Large intestine (tissue), 3 donors: Measurements from ENCODE around the gene PKMYT1. TPM values are rescaled to one million over a fixed set of nuclear protein-coding genes. Genes with fewer than 3 reads are reported as not detected.

Experiments used
- DNase-seq, 2 donors: peaks; one replicate each; pipeline versions ENCODE4 v3.0.0 to v3.0.0-alpha.2; 2013
- H3K27ac ChIP-seq: one replicate; pipeline ENCODE4 v1.5.1; 2013; ENCODE audit warnings: low read length
- H3K27me3 ChIP-seq: 2 replicates; pipeline ENCODE4 v1.6.1; 2013; ENCODE audit warnings: low read length; ENCODE audit not compliant: control insufficient read depth, insufficient read depth
- H3K36me3 ChIP-seq: 2 replicates; pipeline ENCODE4 v1.6.1; 2013; ENCODE audit warnings: low read length; ENCODE audit not compliant: control insufficient read depth, insufficient read depth
- H3K4me1 ChIP-seq: one replicate; pipeline ENCODE4 v1.6.1; 2013; ENCODE audit warnings: low read length; ENCODE audit not compliant: control insufficient read depth, insufficient read depth
- H3K4me3 ChIP-seq: one replicate; pipeline ENCODE4 v1.5.1; 2013; ENCODE audit warnings: low read length
- H3K9me3 ChIP-seq: one replicate; pipeline ENCODE4 v1.6.1; 2013; ENCODE audit warnings: mild to moderate bottlenecking, low read depth, low read length, moderate library complexity; ENCODE audit not compliant: control insufficient read depth
- WGBS: methylation state at CpG from one replicate; pipeline ENCODE4 v1.1.5; 2013; ENCODE audit warnings: low lambda C conversion rate; ENCODE audit not compliant: insufficient coverage; 5-methylcytosine and 5-hydroxymethylcytosine counted together
- polyA plus RNA-seq: library from polyadenylated mRNA; unstranded; fragments of 120-200 nt; gene quantifications from one replicate; pipeline ENCODE4 v1.2.1, GENCODE V29; 2013

The PKMYT1 gene
- polyA plus RNA-seq, 1 donor: 11.0 TPM

- 89% methylated on average over 3 of the region's 9 CpGs for WGBS
- no peak overlapping the region for H3K27ac ChIP-seq
- DNase-seq: no peak
Observed at GRCh38 chr16:2925951-2926649, 54.1 kb downstream of the PKMYT1 start.

GRCh38 chr16:2924901-2925755 is 55.1 kb downstream of the PKMYT1 start:
- H3K36me3 ChIP-seq: peaks cover 11% of the 10 kb centered on the region
- H3K27me3 ChIP-seq: peaks cover 2% of the 10 kb centered on the region
- no peak for DNase-seq
- 60% methylated on average over 1 of the region's 42 CpGs for WGBS
- H3K9me3 ChIP-seq: peaks cover 4% of the 10 kb centered on the region
- H3K4me3 ChIP-seq: no peak overlapping the region
- H3K4me1 ChIP-seq: peaks cover 2% of the 10 kb centered on the region
- no peak overlapping the region for H3K27ac ChIP-seq

More at GRCh38 chr16:2925951-2926649, 54.1 kb downstream of the PKMYT1 start:
- Histone ChIP-seq H3K36me3 (peaks cover 14% of the 10 kb centered on the region), H3K27me3 (peaks cover 2% of the 10 kb centered on the region), H3K9me3 (peaks cover 4% of the 10 kb centered on the region), H3K4me3 (no peak overlapping the region), H3K4me1 (peaks cover 2% of the 10 kb centered on the region)

GRCh38 chr16:2923481-2923880 is 56.8 kb downstream of the PKMYT1 start:
- no peak for DNase-seq
- Histone ChIP-seq H3K36me3 (peaks cover 6% of the 10 kb centered on the region), H3K27ac (no peak overlapping the region), H3K27me3 (peaks cover 2% of the 10 kb centered on the region), H3K4me1 (peaks cover 2% of the 10 kb centered on the region), H3K4me3 (no peak overlapping the region), H3K9me3 (peaks cover 4% of the 10 kb centered on the region)
- 100% methylated on average over 4 of the region's 14 CpGs for WGBS

Other genes with a start within 250 kb of the PKMYT1 start
- 688 TPM for gene SRRM2, start 227.8 kb downstream of the PKMYT1 start, polyA plus RNA-seq
- 175 TPM for gene ELOB, start 203.2 kb downstream of the PKMYT1 start, polyA plus RNA-seq
- 0.13 TPM for gene PRSS33, start 192.9 kb downstream of the PKMYT1 start, polyA plus RNA-seq
- not detected for gene PRSS41, start 182.0 kb downstream of the PKMYT1 start, polyA plus RNA-seq
- gene PRSS21, start 163.2 kb downstream of the PKMYT1 start, polyA plus RNA-seq: 0.49 TPM
- 4.3 TPM for gene ZG16B, start 150.1 kb downstream of the PKMYT1 start, polyA plus RNA-seq
- gene PRSS22, start 122.3 kb downstream of the PKMYT1 start, polyA plus RNA-seq: 0.63 TPM
- gene FLYWCH2, start 97.2 kb downstream of the PKMYT1 start, polyA plus RNA-seq: 9.4 TPM
- 22.0 TPM for gene FLYWCH1, start 68.5 kb downstream of the PKMYT1 start, polyA plus RNA-seq
- gene KREMEN2, start 16.2 kb downstream of the PKMYT1 start, polyA plus RNA-seq: 0.66 TPM
- 16.4 TPM for gene PAQR4, start 11.1 kb downstream of the PKMYT1 start, polyA plus RNA-seq
- 5.2 TPM for gene CLDN9, start 32.5 kb upstream of the PKMYT1 start, polyA plus RNA-seq
- 26.0 TPM for gene CLDN6, start 37.7 kb upstream of the PKMYT1 start, polyA plus RNA-seq
- 48.4 TPM for gene TNFRSF12A, start 39.9 kb upstream of the PKMYT1 start, polyA plus RNA-seq
- 57.8 TPM for gene HCFC1R1, start 43.5 kb upstream of the PKMYT1 start, polyA plus RNA-seq
- gene THOC6, start 43.6 kb upstream of the PKMYT1 start, polyA plus RNA-seq: 46.7 TPM
- 14.0 TPM for gene BICDL2, start 56.5 kb upstream of the PKMYT1 start, polyA plus RNA-seq
- gene MMP25, start 66.1 kb upstream of the PKMYT1 start, polyA plus RNA-seq: 4.3 TPM
- gene IL32, start 85.2 kb upstream of the PKMYT1 start, polyA plus RNA-seq: 174 TPM
- gene ZSCAN10, start 118.8 kb upstream of the PKMYT1 start, polyA plus RNA-seq: 0.66 TPM
- 12.8 TPM for gene ZNF205, start 132.1 kb upstream of the PKMYT1 start, polyA plus RNA-seq
- 11.6 TPM for gene ZNF213, start 154.6 kb upstream of the PKMYT1 start, polyA plus RNA-seq
- not detected for gene OR1F1, start 207.8 kb upstream of the PKMYT1 start, polyA plus RNA-seq